K562 (cell line): ENCODE results near the gene CKAP2. TPM values are rescaled to one million over a fixed set of nuclear protein-coding genes. Genes with fewer than 3 reads are reported as not detected.

Experiments used
- CXXC5 ChIP-seq: fragments of 250-450 bp; sonication (Bioruptor Pico); IDR thresholded peaks from 2 replicates; pipeline ENCODE4 v1.8.0; 2022; ENCODE audit warnings: inconsistent platforms, mild to moderate bottlenecking, moderate library complexity
- FOXP1 ChIP-seq: sonication (generic); formaldehyde crosslinking; IDR thresholded peaks from 2 replicates; pipeline ENCODE4 v1.8.0; 2022; ENCODE audit warnings: mild to moderate bottlenecking, missing genetic modification reagents
- FOXP4 ChIP-seq: sonication (generic); formaldehyde crosslinking; IDR thresholded peaks from 2 replicates; pipeline ENCODE4 v1.8.0; 2022; ENCODE audit warnings: mild to moderate bottlenecking, missing genetic modification reagents, borderline replicate concordance
- MGA ChIP-seq: fragments of 450-650 bp; IDR thresholded peaks from 2 replicates; pipeline ENCODE4 v1.6.1; 2016; ENCODE audit warnings: mild to moderate bottlenecking, moderate library complexity
- PHF8 ChIP-seq: fragments of 200-600 bp; sonication (generic); IDR thresholded peaks from 2 replicates; pipeline ENCODE4 v1.6.1; 2012; ENCODE audit warnings: mixed run types, mild to moderate bottlenecking, inconsistent platforms, low read length, moderate library complexity, borderline replicate concordance
- RFX5 ChIP-seq: IDR thresholded peaks from 2 replicates; pipeline ENCODE4 v1.6.1; 2011; ENCODE audit warnings: low read depth, mild to moderate bottlenecking, improper control_type of control experiment, low read length
- TOE1 ChIP-seq, 2 experiments: fragments of 450-650 bp in 1 of 2; sonication (generic) in 1 of 2; formaldehyde crosslinking in 1 of 2; IDR thresholded peaks; 2 replicates each; pipeline versions ENCODE4 v1.7.1 to v1.8.0; 2016 to 2022; ENCODE audit warnings: borderline replicate concordance in 2 of 2, mild to moderate bottlenecking in 2 of 2, antibody characterized with exemption in 1 of 2, inconsistent platforms in 1 of 2, low read depth in 1 of 2, missing genetic modification reagents in 1 of 2, moderate library complexity in 1 of 2
- TRIM24 ChIP-seq, 2 experiments: fragments of 450-650 bp; IDR thresholded peaks; 2 replicates each; pipeline ENCODE4 v1.6.1; 2016
- polyA plus RNA-seq, 8 experiments: library from polyadenylated mRNA; depleted of rRNA in 4 of 8; stranded (reverse) in 5 of 8; unstranded in 3 of 8; fragments of >200 nt; fragmentation: Nextera tagmentation in 2 of 8; fragmentation: Illumina TruSeq in 1 of 8; extraction: Ambion mirVana in 2 of 8; extraction: Trizol in 1 of 8; gene quantifications; 2 replicates each; pipeline versions ENCODE4 v1.2.1 to v1.2.3, GENCODE V29; 2011 to 2014; ENCODE audit warnings: inconsistent platforms in 1 of 8, missing spikeins in 1 of 8
- total RNA-seq, 7 experiments: library from RNA; depleted of rRNA in 6 of 7; stranded (reverse); fragments of >200 nt in 6 of 7; fragmentation: Illumina TruSeq in 2 of 7; extraction: Trizol in 2 of 7; gene quantifications; 2 replicates each; pipeline versions ENCODE4 v1.2.1 to v1.2.3, GENCODE V29; 2011 to 2021; ENCODE audit warnings: low replicate concordance in 1 of 7

CKAP2 gene
- total and polyA plus RNA-seq, 9 of the 15 experiments (the other 6 are each of a cell fraction or from before 2014, with no cell fraction given), result 21.9 to 63.5 (median 34.8) TPM

- TF ChIP-seq FOXP4, result 0 out of 2 replicates have a peak, but pooled peaks have one; percentile 9
- TF ChIP-seq PHF8, result peak; percentile 95
- peak; percentile 56; the same call in 1 of the 2 replicates for TF ChIP-seq TOE1 (IDR thresholded peaks at IDR 0.05; ENCODE audit: borderline replicate concordance)
- TF ChIP-seq TOE1 (CRISPR knock-in tag; IDR thresholded peaks at IDR 0.05; ENCODE audit: borderline replicate concordance, low read depth), result no peak
- peak; percentile 39 for TF ChIP-seq MGA
- peak; percentile 87 for TF ChIP-seq CXXC5 (CRISPR knock-in tag)
- TF ChIP-seq TRIM24 (IDR thresholded peaks at IDR 0.05), result peak in 1 of 2 experiments; percentile 15; a peak in 1 of 4 replicates
- peak; percentile 90 for TF ChIP-seq RFX5
- peak; percentile 26; the same call in 1 of the 2 replicates for TF ChIP-seq FOXP1 (CRISPR knock-in tag)
Observed at GRCh38 chr13:52454820-52455676, at the start of gene CKAP2 (continued).
